Osteoblast (primary cell): ENCODE results near the gene TMEM271. TPM values are rescaled to one million over a fixed set of nuclear protein-coding genes. Genes with fewer than 3 reads are reported as not detected.

Experiments
- DNase-seq: peaks from one replicate; pipeline ENCODE4 v3.0.0; 2011; ENCODE audit warnings: low spot score, mixed read lengths; ENCODE audit not compliant: insufficient read length; ENCODE audit errors: missing footprints
- H2AFZ ChIP-seq: 2 replicates; pipeline ENCODE4 v1.6.0; 2011; ENCODE audit warnings: mild to moderate bottlenecking, low read length
- H3K27ac ChIP-seq: 2 replicates; pipeline ENCODE4 v1.5.1; 2011; ENCODE audit warnings: mild to moderate bottlenecking, low read depth, low read length, moderate library complexity
- H3K27me3 ChIP-seq: 2 replicates; pipeline ENCODE4 v1.6.0; 2012; ENCODE audit warnings: mild to moderate bottlenecking, control low read depth, inconsistent platforms, low read length, moderate library complexity; ENCODE audit not compliant: insufficient read depth
- H3K36me3 ChIP-seq: 2 replicates; pipeline ENCODE4 v1.5.1; 2011; ENCODE audit warnings: mild to moderate bottlenecking, low read length, control low read depth, moderate library complexity; ENCODE audit not compliant: insufficient read depth
- H3K4me1 ChIP-seq: 2 replicates; pipeline ENCODE4 v1.5.1; 2011; ENCODE audit warnings: mild to moderate bottlenecking, low read length, control low read depth, moderate library complexity; ENCODE audit not compliant: insufficient read depth
- H3K4me2 ChIP-seq: 2 replicates; pipeline ENCODE4 v1.6.0; 2011; ENCODE audit warnings: mild to moderate bottlenecking, low read length; ENCODE audit not compliant: insufficient read depth
- H3K4me3 ChIP-seq: fragments of 200-600 bp; sonication (generic); 3 replicates; pipeline ENCODE4 v1.5.1; 2012; ENCODE audit warnings: mild to moderate bottlenecking, low read length, inconsistent platforms; ENCODE audit not compliant: insufficient read depth
- H3K79me2 ChIP-seq: 2 replicates; pipeline ENCODE4 v1.6.0; 2012; ENCODE audit warnings: mild to moderate bottlenecking, low read length, control low read depth, inconsistent platforms; ENCODE audit not compliant: insufficient read depth
- H3K9me3 ChIP-seq: 2 replicates; pipeline ENCODE4 v1.5.1; 2011; ENCODE audit warnings: low read depth, low read length, control low read depth
- H4K20me1 ChIP-seq: 2 replicates; pipeline ENCODE4 v1.6.0; 2012; ENCODE audit warnings: mild to moderate bottlenecking, low read length, control low read depth; ENCODE audit not compliant: insufficient read depth
- CTCF ChIP-seq: IDR thresholded peaks from 2 replicates; pipeline ENCODE4 v1.5.1; 2011; ENCODE audit warnings: mild to moderate bottlenecking, low read depth, low read length, moderate library complexity; ENCODE audit errors: extremely low read depth
- total RNA-seq: library from RNA; depleted of rRNA; stranded (reverse); fragments of >200 nt; gene quantifications from 2 replicates; pipeline ENCODE4 v1.2.3, GENCODE V29; 2012

Gene TMEM271
- total RNA-seq, 1 donor: not detected

GRCh38 chr4:601612-602558 is 25.8 kb upstream of the TMEM271 start:
- DNase-seq: no peak
- H3K27me3 ChIP-seq: peaks cover 8% of the 10 kb centered on the region
- H3K4me2 ChIP-seq: no peak overlapping the region
- H3K4me3 ChIP-seq: no peak overlapping the region
- no peak overlapping the region for H3K27ac ChIP-seq
- no peaks in the 10 kb centered on the region for H4K20me1 ChIP-seq
- H2AFZ ChIP-seq: no peak overlapping the region
- no peak for TF ChIP-seq CTCF
- H3K79me2 ChIP-seq: no peaks in the 10 kb centered on the region
- no peaks in the 10 kb centered on the region for H3K4me1 ChIP-seq
- no peaks in the 10 kb centered on the region for H3K9me3 ChIP-seq
- no peaks in the 10 kb centered on the region for H3K36me3 ChIP-seq

GRCh38 chr4:600850-601515 is 24.9 kb upstream of the TMEM271 start:
- H3K4me3 ChIP-seq: no peak overlapping the region
- H2AFZ ChIP-seq: no peak overlapping the region
- H3K4me2 ChIP-seq: no peak overlapping the region
- peaks cover 8% of the 10 kb centered on the region for H3K27me3 ChIP-seq
- DNase-seq: no peak
- TF ChIP-seq CTCF: no peak
- no peak overlapping the region for H3K27ac ChIP-seq
- no peaks in the 10 kb centered on the region for H3K9me3 ChIP-seq
- no peaks in the 10 kb centered on the region for H3K79me2 ChIP-seq
- no peaks in the 10 kb centered on the region for H3K36me3 ChIP-seq
- H4K20me1 ChIP-seq: no peaks in the 10 kb centered on the region
- H3K4me1 ChIP-seq: no peaks in the 10 kb centered on the region

GRCh38 chr4:600166-600565 is 24.1 kb upstream of the TMEM271 start:
- Histone ChIP-seq H2AFZ (no peak overlapping the region), H3K4me1 (no peaks in the 10 kb centered on the region), H3K79me2 (no peaks in the 10 kb centered on the region), H4K20me1 (no peaks in the 10 kb centered on the region), H3K9me3 (no peaks in the 10 kb centered on the region), H3K36me3 (no peaks in the 10 kb centered on the region), H3K27me3 (peaks cover 8% of the 10 kb centered on the region), H3K4me3 (no peak overlapping the region), H3K4me2 (no peak overlapping the region), H3K27ac (no peak overlapping the region)
- TF ChIP-seq CTCF: no peak
- DNase-seq: no peak

- H3K79me2 ChIP-seq: no peaks in the 10 kb centered on the region
- no peak for TF ChIP-seq CTCF
- H3K27me3 ChIP-seq: peaks cover 8% of the 10 kb centered on the region
These were observed 22.8 kb upstream of the TMEM271 start for GRCh38 chr4:598925-599324.

More at GRCh38 chr4:598925-599324, 22.8 kb upstream of the TMEM271 start:
- Histone ChIP-seq H3K36me3 (no peaks in the 10 kb centered on the region), H4K20me1 (no peaks in the 10 kb centered on the region), H2AFZ (no peak overlapping the region), H3K4me1 (no peaks in the 10 kb centered on the region), H3K9me3 (no peaks in the 10 kb centered on the region), H3K4me2 (no peak overlapping the region), H3K27ac (no peak overlapping the region), H3K4me3 (no peak overlapping the region)
- DNase-seq: no peak
